ENCODE measurements around the gene LRBA.

The LRBA gene

DNA sequence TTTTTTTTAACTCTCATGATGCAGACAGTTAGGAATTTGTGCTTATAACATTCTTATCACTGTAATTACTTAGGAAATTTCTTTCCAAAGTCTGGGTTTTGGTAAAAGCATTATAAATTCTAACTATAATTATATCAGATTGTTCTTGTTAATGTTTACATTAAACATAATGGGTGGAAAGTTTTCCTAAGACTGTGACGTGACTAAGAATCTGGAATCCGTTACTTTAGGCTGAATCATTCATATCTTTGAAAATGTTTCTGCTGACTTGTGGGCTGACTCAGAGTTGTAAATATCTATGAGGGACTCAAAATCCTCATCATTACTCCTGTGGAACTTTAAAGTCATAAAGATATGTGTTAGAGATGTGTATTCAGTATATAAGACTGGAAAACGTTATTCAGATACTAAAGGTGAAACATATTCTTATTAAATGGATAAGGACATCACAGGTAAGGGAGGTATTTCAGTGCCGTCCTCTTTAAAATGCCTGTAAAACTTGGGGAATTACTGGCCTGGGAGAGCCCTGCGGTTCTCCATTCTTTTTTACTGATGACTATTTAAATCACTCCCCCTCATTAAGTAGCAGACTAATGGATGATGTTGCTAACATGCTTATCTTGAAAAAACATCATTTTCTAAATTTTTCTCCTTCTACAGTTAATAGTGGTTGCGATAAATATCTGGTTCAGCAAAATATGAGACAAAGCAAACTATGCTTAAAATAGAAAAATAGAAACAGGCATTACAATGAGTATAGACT, 777.8 kb downstream of the LRBA start:
- in situ Hi-C loops (cut with MboI; ENCODE audit: low sequenced_read_pairs, unreplicated experiment) = no loop called here
- TF ChIP-seq, protein P1, sequence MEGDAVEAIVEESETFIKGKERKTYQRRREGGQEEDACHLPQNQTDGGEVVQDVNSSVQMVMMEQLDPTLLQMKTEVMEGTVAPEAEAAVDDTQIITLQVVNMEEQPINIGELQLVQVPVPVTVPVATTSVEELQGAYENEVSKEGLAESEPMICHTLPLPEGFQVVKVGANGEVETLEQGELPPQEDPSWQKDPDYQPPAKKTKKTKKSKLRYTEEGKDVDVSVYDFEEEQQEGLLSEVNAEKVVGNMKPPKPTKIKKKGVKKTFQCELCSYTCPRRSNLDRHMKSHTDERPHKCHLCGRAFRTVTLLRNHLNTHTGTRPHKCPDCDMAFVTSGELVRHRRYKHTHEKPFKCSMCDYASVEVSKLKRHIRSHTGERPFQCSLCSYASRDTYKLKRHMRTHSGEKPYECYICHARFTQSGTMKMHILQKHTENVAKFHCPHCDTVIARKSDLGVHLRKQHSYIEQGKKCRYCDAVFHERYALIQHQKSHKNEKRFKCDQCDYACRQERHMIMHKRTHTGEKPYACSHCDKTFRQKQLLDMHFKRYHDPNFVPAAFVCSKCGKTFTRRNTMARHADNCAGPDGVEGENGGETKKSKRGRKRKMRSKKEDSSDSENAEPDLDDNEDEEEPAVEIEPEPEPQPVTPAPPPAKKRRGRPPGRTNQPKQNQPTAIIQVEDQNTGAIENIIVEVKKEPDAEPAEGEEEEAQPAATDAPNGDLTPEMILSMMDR (IDR thresholded peaks at IDR 0.05; ENCODE audit: borderline replicate concordance, control extremely low read depth, extremely low read depth, insufficient read depth, missing control alignments) = no peak
- DNase-seq (ENCODE audit: low spot score) = no peak

DNA sequence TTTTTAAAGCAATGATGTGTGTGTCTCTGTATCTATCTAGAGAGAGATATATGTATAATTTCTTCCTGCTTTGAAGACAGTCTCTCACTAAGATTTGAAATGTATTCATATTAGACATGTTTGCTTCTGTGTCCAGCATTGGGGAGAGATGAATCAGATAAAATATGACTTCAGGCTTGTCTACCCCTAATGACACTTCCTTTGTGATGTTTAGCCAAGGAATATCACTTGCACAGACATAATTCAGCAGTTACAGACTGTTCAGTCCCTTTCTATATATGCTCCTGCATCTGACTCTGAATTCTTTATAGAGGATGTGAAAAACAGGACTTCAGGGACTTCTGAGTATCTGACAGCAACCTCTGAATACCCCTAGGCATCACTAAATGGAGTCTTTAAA, 778.5 kb downstream of the LRBA start:
- DNase-seq (ENCODE audit: low spot score) = no peak
- in situ Hi-C loops (cut with MboI; ENCODE audit: low sequenced_read_pairs, unreplicated experiment) = no loop called here

DNA sequence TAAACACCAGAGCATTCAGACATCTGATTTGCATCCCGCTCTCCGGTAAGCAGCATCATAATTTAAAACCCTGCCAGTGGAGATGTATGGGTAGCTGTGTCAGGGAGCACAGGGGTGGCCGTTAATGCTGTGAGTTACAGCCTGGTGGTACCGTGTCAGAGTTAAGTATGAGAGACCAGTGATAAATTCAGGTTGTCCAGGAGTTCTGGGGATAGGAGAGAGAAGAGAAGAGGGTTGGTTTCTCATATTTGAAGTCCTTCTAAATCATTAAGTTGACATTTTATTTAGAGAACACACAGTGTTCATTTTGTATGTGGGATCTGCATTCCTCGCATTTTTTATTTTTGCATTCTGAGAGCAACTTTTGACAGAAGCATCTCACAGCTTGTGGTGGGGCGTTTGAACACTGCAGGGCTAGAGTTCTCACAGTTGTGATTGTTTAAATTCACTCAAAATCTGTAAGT, 779.2 kb downstream of the LRBA start:
- in situ Hi-C loops (cut with MboI; ENCODE audit: low sequenced_read_pairs, unreplicated experiment) = no loop called here
- DNase-seq (ENCODE audit: low spot score) = no peak

More for the DNA sequence above, 778.5 kb downstream of the LRBA start:
- TF ChIP-seq, protein P1 (IDR thresholded peaks at IDR 0.05; ENCODE audit: borderline replicate concordance, control extremely low read depth, extremely low read depth, insufficient read depth, missing control alignments) = no peak

DNA sequence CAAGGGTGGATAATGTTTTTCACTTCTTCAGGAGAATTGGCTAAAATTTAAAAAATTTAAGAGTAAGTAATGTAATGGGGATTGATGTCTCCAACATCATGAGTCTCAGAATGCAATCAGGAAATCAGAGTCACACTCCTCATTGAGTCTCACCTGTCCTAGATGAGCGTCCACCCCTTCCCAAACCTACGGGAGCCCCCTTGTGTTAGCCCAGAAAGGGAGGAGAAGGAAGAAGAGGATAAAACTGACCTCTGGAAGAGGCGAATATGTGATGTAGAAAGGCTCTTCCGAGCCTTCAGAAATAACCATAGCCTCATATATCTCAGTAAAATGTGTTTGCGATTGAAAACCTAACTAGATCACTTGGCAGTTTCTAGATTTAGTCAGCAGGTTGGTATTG, 779.8 kb downstream of the LRBA start:
- in situ Hi-C loops (cut with MboI; ENCODE audit: low sequenced_read_pairs, unreplicated experiment) = no loop called here
- TF ChIP-seq, protein P1 (IDR thresholded peaks at IDR 0.05; ENCODE audit: borderline replicate concordance, control extremely low read depth, extremely low read depth, insufficient read depth, missing control alignments) = no peak
- DNase-seq (ENCODE audit: low spot score) = no peak

More for the DNA sequence above, 779.2 kb downstream of the LRBA start:
- TF ChIP-seq, protein P1 (IDR thresholded peaks at IDR 0.05; ENCODE audit: borderline replicate concordance, control extremely low read depth, extremely low read depth, insufficient read depth, missing control alignments) = no peak

DNA sequence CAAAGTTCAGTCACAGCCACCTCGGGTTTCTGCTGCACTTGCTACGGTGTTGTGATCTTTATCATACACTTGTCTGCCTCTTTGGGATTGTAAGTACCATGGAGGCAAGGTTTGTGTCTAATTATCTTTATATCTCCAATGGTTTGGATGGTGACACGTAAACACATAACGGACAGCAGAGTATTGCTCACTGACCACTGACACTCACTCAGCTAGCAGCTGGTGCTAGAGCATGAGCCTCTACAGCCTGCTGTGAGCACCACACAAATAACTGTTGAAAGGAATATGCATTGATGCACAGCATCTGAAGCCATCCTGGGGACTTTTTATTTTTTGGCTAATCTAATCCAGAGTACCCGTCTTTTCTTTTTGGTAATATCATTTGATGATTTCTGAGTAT, 780.8 kb downstream of the LRBA start:
- in situ Hi-C loops (cut with MboI; ENCODE audit: low sequenced_read_pairs, unreplicated experiment) = no loop called here
- TF ChIP-seq, protein P1 (IDR thresholded peaks at IDR 0.05; ENCODE audit: borderline replicate concordance, control extremely low read depth, extremely low read depth, insufficient read depth, missing control alignments) = no peak
- DNase-seq (ENCODE audit: low spot score) = no peak

DNA sequence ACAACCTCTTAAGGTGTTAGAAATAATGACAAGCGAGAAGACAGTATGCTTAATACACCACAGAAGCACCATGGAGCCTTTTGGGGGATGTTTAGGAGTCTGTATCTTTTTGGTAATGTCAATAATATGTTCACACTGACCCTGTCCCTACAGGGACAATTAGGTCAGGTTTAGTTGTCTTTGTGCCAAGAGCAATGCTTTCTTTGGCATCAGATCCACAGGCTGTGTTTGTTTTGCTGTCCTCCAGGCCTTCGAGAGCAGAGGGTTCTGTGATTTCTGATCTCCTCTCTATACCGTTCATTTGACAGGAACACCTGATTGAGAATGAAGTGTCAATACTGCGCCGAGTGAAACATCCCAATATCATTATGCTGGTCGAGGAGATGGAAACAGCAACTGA, 783.1 kb downstream of the LRBA start:
- DNase-seq (ENCODE audit: low spot score) = no peak
- in situ Hi-C loops (cut with MboI; ENCODE audit: low sequenced_read_pairs, unreplicated experiment) = no loop called here
- TF ChIP-seq, protein P1 (IDR thresholded peaks at IDR 0.05; ENCODE audit: borderline replicate concordance, control extremely low read depth, extremely low read depth, insufficient read depth, missing control alignments) = no peak
